HepG2 (cell line): ENCODE results near the gene MYH16. TPM values are rescaled to one million over a fixed set of nuclear protein-coding genes. Genes with fewer than 3 reads are reported as not detected.

ENCODE experiments used
- ARID2 ChIP-seq: sonication (generic); formaldehyde crosslinking; IDR thresholded peaks from 2 replicates; pipeline ENCODE4 v1.8.1; 2022; ENCODE audit warnings: mild to moderate bottlenecking, missing genetic modification reagents, borderline replicate concordance
- ATF3 ChIP-seq: sonication (generic); formaldehyde crosslinking; IDR thresholded peaks from 2 replicates; pipeline ENCODE4 v1.4.0; 2020; ENCODE audit warnings: missing genetic modification reagents
- BCL6 ChIP-seq: IDR thresholded peaks from 2 replicates; pipeline ENCODE4 v1.6.1; 2016; ENCODE audit warnings: missing genetic modification reagents, missing compliant biosample characterization
- DDIT3 ChIP-seq: sonication (generic); formaldehyde crosslinking; IDR thresholded peaks from 2 replicates; pipeline ENCODE4 v1.4.0; 2020; ENCODE audit warnings: mild to moderate bottlenecking, missing genetic modification reagents
- ELF3 ChIP-seq: IDR thresholded peaks from 2 replicates; pipeline ENCODE4 v1.6.1; 2016; ENCODE audit warnings: missing genetic modification reagents, missing compliant biosample characterization
- HNRNPL ChIP-seq: fragments of 200-400 bp; formaldehyde crosslinking; IDR thresholded peaks from 2 replicates; pipeline ENCODE4 v1.6.1; 2017; ENCODE audit warnings: mild to moderate bottlenecking, low read depth, low read length
- MED13 ChIP-seq: sonication (generic); formaldehyde crosslinking; IDR thresholded peaks from 2 replicates; pipeline ENCODE4 v1.5.0; 2020; ENCODE audit warnings: missing genetic modification reagents
- RARA ChIP-seq: IDR thresholded peaks from 2 replicates; pipeline ENCODE4 v1.6.1; 2016; ENCODE audit warnings: missing genetic modification reagents, missing compliant biosample characterization
- RXRA ChIP-seq: sonication (generic); formaldehyde crosslinking; IDR thresholded peaks from 2 replicates; pipeline ENCODE4 v1.5.1; 2020; ENCODE audit warnings: missing genetic modification reagents
- STAG1 ChIP-seq: sonication (generic); formaldehyde crosslinking; IDR thresholded peaks from 2 replicates; pipeline ENCODE4 v1.4.0; 2020; ENCODE audit warnings: missing genetic modification reagents
- TMF1 ChIP-seq: sonication (generic); formaldehyde crosslinking; IDR thresholded peaks from 2 replicates; pipeline ENCODE4 v1.8.1; 2022; ENCODE audit warnings: low read depth, missing genetic modification reagents
- ZBTB8A ChIP-seq: sonication (generic); formaldehyde crosslinking; IDR thresholded peaks from 2 replicates; pipeline ENCODE4 v1.4.0; 2020; ENCODE audit warnings: mild to moderate bottlenecking, low read depth, missing genetic modification reagents, borderline replicate concordance
- ZFP36L1 ChIP-seq: sonication (generic); formaldehyde crosslinking; IDR thresholded peaks from 2 replicates; pipeline ENCODE4 v1.8.0; 2022; ENCODE audit warnings: mild to moderate bottlenecking, missing genetic modification reagents, moderate library complexity
- ZMYM3 ChIP-seq: sonication (generic); formaldehyde crosslinking; IDR thresholded peaks from 2 replicates; pipeline ENCODE4 v1.5.1; 2020; ENCODE audit warnings: mild to moderate bottlenecking, missing genetic modification reagents
- ZNF143 ChIP-seq: sonication (generic); formaldehyde crosslinking; IDR thresholded peaks from 2 replicates; pipeline ENCODE4 v1.4.0; 2020; ENCODE audit warnings: missing genetic modification reagents
- ZNF235 ChIP-seq: sonication (generic); formaldehyde crosslinking; IDR thresholded peaks from 2 replicates; pipeline ENCODE4 v1.8.1; 2023; ENCODE audit warnings: mild to moderate bottlenecking, missing genetic modification reagents, borderline replicate concordance
- ZNF644 ChIP-seq: IDR thresholded peaks from 2 replicates; pipeline ENCODE4 v1.6.1; 2016; ENCODE audit warnings: low read depth
- ZNF687 ChIP-seq: sonication (generic); formaldehyde crosslinking; IDR thresholded peaks from 2 replicates; pipeline ENCODE4 v1.5.1; 2020; ENCODE audit warnings: mild to moderate bottlenecking, missing genetic modification reagents, moderate library complexity
- ZNF770 ChIP-seq: sonication (generic); formaldehyde crosslinking; IDR thresholded peaks from 2 replicates; pipeline ENCODE4 v1.5.0; 2020; ENCODE audit warnings: mild to moderate bottlenecking, missing genetic modification reagents
- ZNF792 ChIP-seq: IDR thresholded peaks from 2 replicates; pipeline ENCODE4 v1.6.1; 2016
- ZNF839 ChIP-seq: sonication (generic); formaldehyde crosslinking; IDR thresholded peaks from 2 replicates; pipeline ENCODE4 v1.4.0; 2020; ENCODE audit warnings: missing genetic modification reagents, mild to moderate bottlenecking, borderline replicate concordance
- ZSCAN9 ChIP-seq: IDR thresholded peaks from 2 replicates; pipeline ENCODE4 v1.6.1; 2016; ENCODE audit warnings: borderline replicate concordance
- polyA plus RNA-seq, 8 experiments: library from polyadenylated mRNA; depleted of rRNA in 3 of 8; stranded (reverse) in 7 of 8; unstranded in 1 of 8; fragments of >200 nt; fragmentation: Illumina TruSeq in 4 of 8; extraction: Trizol in 4 of 8; gene quantifications; 2 replicates each; pipeline versions ENCODE4 v1.2.1 to v1.2.3, GENCODE V29; 2011 to 2016; ENCODE audit warnings: low read depth in 4 of 8, missing spikeins in 1 of 8, mixed read lengths in 1 of 8; ENCODE audit not compliant: insufficient read depth in 1 of 8
- total RNA-seq, 5 experiments: library from RNA; depleted of rRNA; stranded (reverse); fragments of >200 nt; fragmentation: Illumina TruSeq; extraction: Trizol; gene quantifications; 2 replicates each; pipeline ENCODE4 v1.2.3, GENCODE V29; 2016; ENCODE audit warnings: low read depth in 1 of 5

The MYH16 gene
- total and polyA plus RNA-seq, 2 of the 13 experiments (the other 11 are each of a cell fraction or from before 2014, with no cell fraction given) = 0.05 to 0.15 TPM

GRCh38 chr7:99267481-99267840 is 5.2 kb upstream of the MYH16 start (continued):
- no peak for TF ChIP-seq ZNF235
- peak; percentile 5 for TF ChIP-seq STAG1 (CRISPR knock-in tag)
- TF ChIP-seq DDIT3 = no peak
- 0 out of 2 replicates have a peak, but pooled peaks have one; percentile 49 for TF ChIP-seq HNRNPL
- TF ChIP-seq ZNF687 (CRISPR knock-in tag) = peak; percentile 58
- peak; percentile 46; the same call in 1 of the 2 replicates for TF ChIP-seq ATF3 (CRISPR knock-in tag)
- 0 out of 2 replicates have a peak, but pooled peaks have one; percentile 28 for TF ChIP-seq ZFP36L1 (CRISPR knock-in tag)
- TF ChIP-seq ZNF792 (CRISPR knock-in tag) = peak; percentile 47; the same call in 1 of the 2 replicates
- no peak for TF ChIP-seq TMF1 (CRISPR knock-in tag)
- no peak for TF ChIP-seq ZNF839
- TF ChIP-seq RARA = peak; percentile 42; the same call in 1 of the 2 replicates
- no peak for TF ChIP-seq ZBTB8A
- TF ChIP-seq ELF3 = 0 out of 2 replicates have a peak, but pooled peaks have one; percentile 41
- 0 out of 2 replicates have a peak, but pooled peaks have one; percentile 20 for TF ChIP-seq ZNF644
- no peak for TF ChIP-seq ZNF770 (CRISPR knock-in tag)
- TF ChIP-seq ZNF143 (CRISPR knock-in tag) = peak; percentile 27; the same call in 1 of the 2 replicates
- no peak for TF ChIP-seq MED13 (CRISPR knock-in tag)
- no peak for TF ChIP-seq ARID2 (CRISPR knock-in tag)
- TF ChIP-seq ZSCAN9 = 0 out of 2 replicates have a peak, but pooled peaks have one; percentile 37
- TF ChIP-seq RXRA = peak; percentile 65
- TF ChIP-seq ZMYM3 (CRISPR knock-in tag) = peak; percentile 54; the same call in 1 of the 2 replicates
- TF ChIP-seq BCL6 (CRISPR knock-in tag) = 0 out of 2 replicates have a peak, but pooled peaks have one; percentile 27
